Endothelial cell (in vitro differentiated cells): ENCODE measurements around the gene TATDN2. TPM values are rescaled to one million over a fixed set of nuclear protein-coding genes. Genes with fewer than 3 reads are reported as not detected.
"Not testable (repeated sequence)": the region's sequence is repeated elsewhere in the genome, so short reads cannot be mapped to it uniquely, and the experiment has no call there.

Source experiments
- DNase-seq: peaks from one replicate; pipeline ENCODE4 v3.0.0; 2021; ENCODE audit warnings: low spot score
- H3K27ac Mint-ChIP-seq: one replicate; pipeline ENCODE4 v1.8.0; 2021; ENCODE audit warnings: mixed read lengths, inconsistent platforms; ENCODE audit not compliant: unreplicated experiment
- H3K27me3 Mint-ChIP-seq: one replicate; pipeline ENCODE4 v1.8.0; 2021; ENCODE audit warnings: mild to moderate bottlenecking, moderate library complexity, mixed read lengths, inconsistent platforms; ENCODE audit not compliant: unreplicated experiment
- H3K36me3 Mint-ChIP-seq: one replicate; pipeline ENCODE4 v1.8.0; 2021; ENCODE audit warnings: mild to moderate bottlenecking, low read depth, mixed read lengths, inconsistent platforms; ENCODE audit not compliant: unreplicated experiment
- H3K4me1 Mint-ChIP-seq: one replicate; pipeline ENCODE4 v1.8.0; 2021; ENCODE audit warnings: mild to moderate bottlenecking, mixed read lengths, inconsistent platforms; ENCODE audit not compliant: unreplicated experiment
- H3K4me3 Mint-ChIP-seq: one replicate; pipeline ENCODE4 v1.8.0; 2021; ENCODE audit warnings: mild to moderate bottlenecking, mixed read lengths, inconsistent platforms; ENCODE audit not compliant: unreplicated experiment
- H3K9me3 Mint-ChIP-seq: one replicate; pipeline ENCODE4 v1.8.0; 2021; ENCODE audit warnings: mixed read lengths, inconsistent platforms; ENCODE audit not compliant: unreplicated experiment
- CTCF ChIP-seq: fragments of 200-600 bp; sonication (generic); IDR thresholded peaks from one replicate; pipeline ENCODE4 v1.5.0; 2021; ENCODE audit warnings: antibody characterized with exemption; ENCODE audit not compliant: unreplicated experiment
- total RNA-seq: library from RNA; stranded (reverse); fragmentation: NEBNext Ultra II Directional; extraction: Animal tissue kit (Norgen Biotek cat#: 25700); gene quantifications from one replicate; pipeline ENCODE4 v1.2.1, GENCODE V29; 2021; ENCODE audit not compliant: unreplicated experiment

Gene TATDN2
- total RNA-seq, 1 donor from 2014 or later, result 41.2 TPM

GRCh38 chr3:10268930-10269329 lies 20.7 kb downstream of the TATDN2 start:
- Mint-ChIP-seq H3K4me3 (no peak overlapping the region), H3K27ac (no peak overlapping the region), H3K36me3 (peaks cover 15% of the 10 kb centered on the region), H3K27me3 (no peaks in the 10 kb centered on the region), H3K4me1 (peaks cover 11% of the 10 kb centered on the region), H3K9me3 (no peaks in the 10 kb centered on the region)
- TF ChIP-seq CTCF, result no peak
- DNase-seq, result no peak

GRCh38 chr3:10269443-10269842 lies 21.2 kb downstream of the TATDN2 start:
- no peak overlapping the region for H3K4me3 Mint-ChIP-seq
- DNase-seq, result no peak
- H3K36me3 Mint-ChIP-seq, result peaks cover 15% of the 10 kb centered on the region
- no peaks in the 10 kb centered on the region for H3K9me3 Mint-ChIP-seq
- peaks cover 6% of the 10 kb centered on the region for H3K4me1 Mint-ChIP-seq
- no peak for TF ChIP-seq CTCF
- no peak overlapping the region for H3K27ac Mint-ChIP-seq
- no peaks in the 10 kb centered on the region for H3K27me3 Mint-ChIP-seq

GRCh38 chr3:10272476-10272875 lies 24.2 kb downstream of the TATDN2 start:
- H3K4me3 Mint-ChIP-seq, H3K4me1 Mint-ChIP-seq, DNase-seq, H3K9me3 Mint-ChIP-seq, H3K27me3 Mint-ChIP-seq, H3K27ac Mint-ChIP-seq: not testable (repeated sequence)
- H3K36me3 Mint-ChIP-seq, result peaks cover 17% of the 10 kb centered on the region

GRCh38 chr3:10272977-10273376 lies 24.7 kb downstream of the TATDN2 start:
- DNase-seq, result no peak
- no peaks in the 10 kb centered on the region for H3K9me3 Mint-ChIP-seq
- TF ChIP-seq CTCF, result no peak
- peaks cover 20% of the 10 kb centered on the region for H3K36me3 Mint-ChIP-seq
- H3K4me1 Mint-ChIP-seq, result peaks cover 6% of the 10 kb centered on the region
- H3K27ac Mint-ChIP-seq, result no peak overlapping the region
- H3K4me3 Mint-ChIP-seq, result peak overlapping the region; percentile 3
- H3K27me3 Mint-ChIP-seq, result peaks cover 2% of the 10 kb centered on the region

GRCh38 chr3:10273702-10274305 lies 25.5 kb downstream of the TATDN2 start:
- Mint-ChIP-seq H3K27me3 (peaks cover 2% of the 10 kb centered on the region), H3K4me1 (peaks cover 6% of the 10 kb centered on the region), H3K27ac (no peak overlapping the region), H3K9me3 (no peaks in the 10 kb centered on the region), H3K4me3 (no peak overlapping the region), H3K36me3 (peaks cover 20% of the 10 kb centered on the region)
- no peak for DNase-seq
- TF ChIP-seq CTCF, result no peak
